Measurements from ENCODE around the gene OR56B4. TPM values are rescaled to one million over a fixed set of nuclear protein-coding genes. Genes with fewer than 3 reads are reported as not detected.

Gene OR56B4
- total RNA-seq (ENCODE audit: low replicate concordance): not detected in 2 replicates

DNA sequence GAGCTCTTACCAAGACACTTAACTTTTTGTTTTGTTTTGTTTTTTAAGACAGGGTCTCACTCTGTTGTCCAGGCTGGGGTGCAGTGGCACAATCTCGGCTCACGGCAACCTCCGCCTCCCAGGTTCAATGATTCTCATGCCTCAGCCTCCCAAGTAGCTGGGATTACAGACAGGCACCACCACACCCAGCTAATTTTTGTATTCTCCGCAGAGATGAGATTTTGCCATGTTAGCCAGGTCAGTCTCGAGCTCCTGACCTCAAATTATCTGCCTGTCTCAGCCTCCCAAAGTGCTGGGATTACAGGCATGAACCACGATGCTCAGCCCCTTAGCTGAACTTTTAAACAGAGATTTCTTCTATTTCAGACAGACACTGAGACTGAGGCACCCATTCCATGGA, at the start of gene OR56B4:
Gene OR56B4 (plus strand): TSS at position 301 of the 400 bp plus-strand sequence. CDS start 95 bp downstream, at position 396.

Other genes starting within 250 kb of the OR56B4 start
- not detected in 2 replicates for gene OR52E8, start 250.0 kb upstream of the OR56B4 start, total RNA-seq (ENCODE audit: low replicate concordance)
- gene OR52E4, start 227.1 kb upstream of the OR56B4 start, total RNA-seq (ENCODE audit: low replicate concordance): not detected in 2 replicates
- gene OR52E5, start 214.5 kb upstream of the OR56B4 start, total RNA-seq (ENCODE audit: low replicate concordance): not detected in 2 replicates
- not detected in 2 replicates for gene OR56A3, start 165.4 kb upstream of the OR56B4 start, total RNA-seq (ENCODE audit: low replicate concordance)
- gene OR56A5, start 139.2 kb upstream of the OR56B4 start, total RNA-seq (ENCODE audit: low replicate concordance): not detected in 2 replicates
- not detected in 2 replicates for gene OR52L1, start 120.7 kb upstream of the OR56B4 start, total RNA-seq (ENCODE audit: low replicate concordance)
- gene OR56A4, start 100.7 kb upstream of the OR56B4 start, total RNA-seq (ENCODE audit: low replicate concordance): not detected in 2 replicates
- not detected in 2 replicates for gene OR56A1, start 76.9 kb upstream of the OR56B4 start, total RNA-seq (ENCODE audit: low replicate concordance)
- gene OR52B2, start 62.6 kb downstream of the OR56B4 start, total RNA-seq (ENCODE audit: low replicate concordance): not detected in 2 replicates
- gene OR52W1, start 91.5 kb downstream of the OR56B4 start, total RNA-seq (ENCODE audit: low replicate concordance): not detected in 2 replicates
- gene C11orf42, start 97.9 kb downstream of the OR56B4 start, total RNA-seq (ENCODE audit: low replicate concordance): not detected in 2 replicates
- gene FHIP1B, start 127.0 kb downstream of the OR56B4 start, total RNA-seq (ENCODE audit: low replicate concordance): 5.7 and 7.4 TPM in 2 replicates
- under 0.01 and 0.47 TPM in 2 replicates for gene CNGA4, start 131.4 kb downstream of the OR56B4 start, total RNA-seq (ENCODE audit: low replicate concordance)
- gene CCKBR, start 152.2 kb downstream of the OR56B4 start, total RNA-seq (ENCODE audit: low replicate concordance): not detected in 2 replicates
- 51.8 and 199 TPM in 2 replicates for gene CAVIN3, start 212.8 kb downstream of the OR56B4 start, total RNA-seq (ENCODE audit: low replicate concordance)

Data from smooth muscle cell of the coronary artery (primary cell).